Measurements from ENCODE around the gene SLC8A2. TPM values are rescaled to one million over a fixed set of nuclear protein-coding genes. Genes with fewer than 3 reads are reported as not detected.

The SLC8A2 gene
- total RNA-seq, 4 donors from 2014 or later = not detected

GRCh38 chr19:47458672-47459071 is 13.0 kb downstream of the SLC8A2 start:
- Histone ChIP-seq H3K4me1 (no peaks in the 10 kb centered on the region), H3K36me3 (no peaks in the 10 kb centered on the region), H3K9me3 (peaks cover 0 to 8% (median 7%) of the 10 kb centered on the region in 3 donors), H3K27me3 (peaks cover 30 to 62% (median 52%) of the 10 kb centered on the region in 3 donors), H3K4me3 (no peak overlapping the region), H3K27ac (no peak overlapping the region)
- ATAC-seq (no peak), DNase-seq (no peak)
- intact Hi-C loops (cut with DNase I; ENCODE audit: low total_unique reads) (no loop called here), in situ Hi-C loops (cut with MboI; ENCODE audit: low sequenced_read_pairs in 4 of 4) (no loop called here)
- TF ChIP-seq CTCF (IDR thresholded peaks at IDR 0.05 in 4 of 5, conservative IDR thresholded peaks at IDR 0.05 in 1 of 5) = no peak
- no peak for TF ChIP-seq POLR2A (IDR thresholded peaks at IDR 0.05)

GRCh38 chr19:47456721-47457474 is 14.8 kb downstream of the SLC8A2 start:
- Histone ChIP-seq H3K9me3 (peaks cover 0 to 8% (median 7%) of the 10 kb centered on the region in 3 donors), H3K36me3 (no peaks in the 10 kb centered on the region), H3K4me1 (no peaks in the 10 kb centered on the region), H3K27ac (no peak overlapping the region), H3K4me3 (no peak overlapping the region), H3K27me3 (peaks cover 30 to 64% (median 50%) of the 10 kb centered on the region in 3 donors)
- in situ Hi-C loops (cut with MboI; ENCODE audit: low sequenced_read_pairs in 4 of 4) = no loop called here
- intact Hi-C loops (cut with DNase I; ENCODE audit: low total_unique reads) = no loop called here
- no peak for DNase-seq
- no peak for ATAC-seq
- TF ChIP-seq POLR2A (IDR thresholded peaks at IDR 0.05) (no peak), CTCF (IDR thresholded peaks at IDR 0.05 in 4 of 5, conservative IDR thresholded peaks at IDR 0.05 in 1 of 5) (no peak)

GRCh38 chr19:47450478-47450877 is 21.2 kb downstream of the SLC8A2 start:
- ATAC-seq = no peak
- H3K4me1 ChIP-seq = no peaks in the 10 kb centered on the region
- intact Hi-C loops (cut with DNase I; ENCODE audit: low total_unique reads) = no loop called here
- peaks cover 48 to 70% (median 58%) of the 10 kb centered on the region in 3 donors for H3K27me3 ChIP-seq
- H3K9me3 ChIP-seq = peaks cover 0 to under 1% (median 0%) of the 10 kb centered on the region in 3 donors
- in situ Hi-C loops (cut with MboI; ENCODE audit: low sequenced_read_pairs in 4 of 4) = no loop called here
- no peak overlapping the region for H3K4me3 ChIP-seq
- no peak for DNase-seq
- H3K36me3 ChIP-seq = no peaks in the 10 kb centered on the region
- no peak for TF ChIP-seq POLR2A (IDR thresholded peaks at IDR 0.05)
- no peak overlapping the region for H3K27ac ChIP-seq

GRCh38 chr19:47448360-47448727 is 23.3 kb downstream of the SLC8A2 start:
- no peaks in the 10 kb centered on the region for H3K36me3 ChIP-seq
- no peak for ATAC-seq
- no peak overlapping the region for H3K4me3 ChIP-seq
- in situ Hi-C loops (cut with MboI; ENCODE audit: low sequenced_read_pairs in 4 of 4) = no loop called here
- no peaks in the 10 kb centered on the region for H3K9me3 ChIP-seq
- TF ChIP-seq CTCF (IDR thresholded peaks at IDR 0.05 in 4 of 5, conservative IDR thresholded peaks at IDR 0.05 in 1 of 5) = no peak
- TF ChIP-seq POLR2A (IDR thresholded peaks at IDR 0.05) = no peak
- intact Hi-C loops (cut with DNase I; ENCODE audit: low total_unique reads) = no loop called here
- no peak for DNase-seq
- H3K4me1 ChIP-seq = no peaks in the 10 kb centered on the region
- no peak overlapping the region for H3K27ac ChIP-seq
- H3K27me3 ChIP-seq = peaks cover 69 to 81% (median 74%) of the 10 kb centered on the region in 3 donors

- in situ Hi-C loops (cut with MboI; ENCODE audit: low sequenced_read_pairs in 4 of 4) = no loop called here
- H3K27ac ChIP-seq = no peak overlapping the region
- no peak for TF ChIP-seq POLR2A (IDR thresholded peaks at IDR 0.05)
- ATAC-seq (peak in 1 of 2 donors; percentile 56), DNase-seq (peak in 1 of 2 donors; percentile 27)
- peaks cover 76 to 86% (median 80%) of the 10 kb centered on the region in 3 donors for H3K27me3 ChIP-seq
- H3K9me3 ChIP-seq = no peaks in the 10 kb centered on the region
- intact Hi-C loops (cut with DNase I; ENCODE audit: low total_unique reads) = no loop called here
- no peaks in the 10 kb centered on the region for H3K4me1 ChIP-seq
- no peaks in the 10 kb centered on the region for H3K36me3 ChIP-seq
- peak overlapping the region in 2 of 4 donors; percentile 15 to 28 for H3K4me3 ChIP-seq
Measured at GRCh38 chr19:47447470-47448359, 24.0 kb downstream of the SLC8A2 start.

All from gastrocnemius medialis (tissue), 4 donors.